DMS153 treated with DMSO at 0.1 percent for 48 hours (cell line): ENCODE results near the gene SORD.

ENCODE experiments used
- DNase-seq: peaks from one replicate; lab custom pipeline; 2025; ENCODE audit not compliant: unreplicated experiment; lab: John Stamatoyannopoulos, UW

The SORD gene

GRCh38 chr15:45114751-45115085 lies 91.7 kb downstream of the SORD start:
- DNase-seq: no peak

- no peak for DNase-seq
Observed at GRCh38 chr15:45115312-45115820, 92.4 kb downstream of the SORD start.

GRCh38 chr15:45116006-45116481 lies 93.0 kb downstream of the SORD start:
- no peak for DNase-seq

DNA sequence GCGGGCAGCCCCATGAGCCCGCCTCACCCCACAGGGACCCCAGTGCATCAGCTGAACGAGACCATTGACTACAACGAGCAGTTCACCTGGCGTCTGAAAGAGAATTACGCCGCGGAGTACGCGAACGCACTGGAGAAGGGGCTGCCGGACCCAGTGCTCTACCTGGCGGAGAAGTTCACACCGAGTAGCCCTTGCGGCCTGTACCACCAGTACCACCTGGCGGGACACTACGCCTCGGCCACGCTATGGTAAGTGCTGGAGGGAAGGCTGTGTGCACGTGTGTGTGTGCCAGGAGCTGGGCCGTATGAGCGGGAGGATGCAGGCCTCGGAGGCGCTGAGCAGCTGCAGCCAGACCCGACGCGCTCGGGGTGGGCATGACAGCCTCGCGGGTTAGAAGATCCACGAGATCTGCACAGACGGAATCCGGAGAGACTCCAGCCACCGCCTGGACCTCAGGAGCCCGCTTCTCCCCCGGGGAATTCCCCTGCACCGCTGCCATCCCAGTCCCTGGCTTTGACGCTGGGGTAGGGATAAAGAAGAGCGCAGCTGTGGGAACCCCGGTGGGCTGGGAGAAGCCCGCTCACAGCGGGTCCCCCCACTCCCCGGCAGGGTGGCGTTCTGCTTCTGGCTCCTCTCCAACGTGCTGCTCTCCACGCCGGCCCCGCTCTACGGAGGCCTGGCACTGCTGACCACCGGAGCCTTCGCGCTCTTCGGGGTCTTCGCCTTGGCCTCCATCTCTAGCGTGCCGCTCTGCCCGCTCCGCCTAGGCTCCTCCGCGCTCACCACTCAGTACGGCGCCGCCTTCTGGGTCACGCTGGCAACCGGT lies 93.7 kb downstream of the SORD start:
- no peak for DNase-seq

GRCh38 chr15:45117308-45118130 lies 94.5 kb downstream of the SORD start:
- DNase-seq: no peak

GRCh38 chr15:45118131-45118588 lies 95.2 kb downstream of the SORD start:
- peak; percentile 68 for DNase-seq

- DNase-seq: no peak
Observed at GRCh38 chr15:45118996-45119395, 96.0 kb downstream of the SORD start.

GRCh38 chr15:45120081-45120972 lies 97.3 kb downstream of the SORD start:
- no peak for DNase-seq

DNA sequence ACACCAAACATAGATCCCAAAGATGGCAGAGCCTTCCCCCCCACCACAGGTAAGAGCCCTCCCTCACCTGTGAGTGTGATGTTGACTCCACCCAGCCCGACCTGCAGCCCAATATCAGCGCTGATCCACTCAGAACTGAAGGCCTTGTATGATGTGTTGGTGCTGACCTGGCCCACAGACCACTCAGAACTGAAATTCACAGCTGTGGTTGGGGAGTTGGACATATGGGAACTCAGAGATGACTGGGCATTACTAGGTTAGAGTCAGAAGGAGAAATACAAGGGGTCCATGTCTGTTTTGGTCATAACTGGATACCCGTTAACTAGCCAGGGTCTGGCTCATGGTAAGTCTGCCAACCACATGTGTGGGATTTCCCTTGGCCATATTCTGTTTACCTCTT lies 98.0 kb downstream of the SORD start:
- DNase-seq: no peak

- no peak for DNase-seq
Observed at GRCh38 chr15:45121706-45122417, 98.9 kb downstream of the SORD start.

DNA sequence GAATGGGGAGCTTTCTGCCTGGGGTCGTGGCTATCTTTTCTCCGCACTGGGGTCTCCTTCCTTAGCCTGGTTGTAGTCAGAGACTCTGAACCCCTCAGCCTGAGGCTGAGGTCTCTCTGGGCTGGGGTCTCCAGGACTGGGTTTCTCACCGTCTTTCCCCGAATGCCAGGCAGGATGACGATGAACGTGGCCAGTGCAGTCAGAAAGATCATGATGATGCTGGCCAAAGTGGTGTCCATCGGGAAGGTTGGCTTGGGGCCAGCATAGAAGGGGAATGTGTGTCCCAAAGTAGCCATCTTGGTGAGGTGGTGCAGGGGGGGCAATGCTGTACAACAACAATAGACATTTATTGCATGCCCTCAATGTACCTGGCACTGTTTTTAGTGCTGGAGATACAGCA lies 99.7 kb downstream of the SORD start:
- no peak for DNase-seq

GRCh38 chr15:45123397-45123796 lies 100.4 kb downstream of the SORD start:
- DNase-seq: no peak

- no peak for DNase-seq
Observed at GRCh38 chr15:45126535-45127158, 103.7 kb downstream of the SORD start.
